AG10803 (cell line): ENCODE measurements around the gene PDE8B.
"Not testable (repeated sequence)": the region's sequence is repeated elsewhere in the genome, so short reads cannot be mapped to it uniquely, and the experiment has no call there.

ENCODE experiments used
- DNase-seq: peaks from one replicate; pipeline ENCODE4 v3.0.0; 2010; ENCODE audit warnings: low read depth
- H3K4me3 ChIP-seq: 2 replicates; pipeline ENCODE4 v1.5.1; 2011; ENCODE audit warnings: mild to moderate bottlenecking, low read length, control low read depth
- TF ChIP-seq, protein P1 (sequence below): conservative IDR thresholded peaks from 2 replicates; pipeline ENCODE4 v1.5.1; 2011; ENCODE audit warnings: mild to moderate bottlenecking, low read length, control low read depth, inconsistent platforms

The PDE8B gene

DNA sequence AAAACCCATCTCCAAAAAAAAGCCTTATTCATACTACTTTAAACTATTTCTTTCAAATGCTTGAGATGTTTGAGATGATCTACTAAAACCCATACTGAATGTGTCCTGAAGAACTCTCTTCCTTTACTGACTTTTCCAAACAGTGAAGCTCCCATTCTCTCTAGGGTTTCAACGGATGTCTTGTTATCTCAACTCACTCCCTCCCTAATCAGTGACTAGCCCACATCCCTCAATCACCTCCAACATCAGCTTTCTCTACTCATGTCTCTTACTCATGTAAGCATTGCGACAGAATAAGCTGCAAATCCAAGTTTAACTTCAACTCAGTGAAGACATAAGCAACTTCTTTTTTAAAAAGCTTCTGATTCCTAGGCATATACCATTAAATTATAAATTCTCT is 239.5 kb downstream of the PDE8B start:
- TF ChIP-seq, protein P1, sequence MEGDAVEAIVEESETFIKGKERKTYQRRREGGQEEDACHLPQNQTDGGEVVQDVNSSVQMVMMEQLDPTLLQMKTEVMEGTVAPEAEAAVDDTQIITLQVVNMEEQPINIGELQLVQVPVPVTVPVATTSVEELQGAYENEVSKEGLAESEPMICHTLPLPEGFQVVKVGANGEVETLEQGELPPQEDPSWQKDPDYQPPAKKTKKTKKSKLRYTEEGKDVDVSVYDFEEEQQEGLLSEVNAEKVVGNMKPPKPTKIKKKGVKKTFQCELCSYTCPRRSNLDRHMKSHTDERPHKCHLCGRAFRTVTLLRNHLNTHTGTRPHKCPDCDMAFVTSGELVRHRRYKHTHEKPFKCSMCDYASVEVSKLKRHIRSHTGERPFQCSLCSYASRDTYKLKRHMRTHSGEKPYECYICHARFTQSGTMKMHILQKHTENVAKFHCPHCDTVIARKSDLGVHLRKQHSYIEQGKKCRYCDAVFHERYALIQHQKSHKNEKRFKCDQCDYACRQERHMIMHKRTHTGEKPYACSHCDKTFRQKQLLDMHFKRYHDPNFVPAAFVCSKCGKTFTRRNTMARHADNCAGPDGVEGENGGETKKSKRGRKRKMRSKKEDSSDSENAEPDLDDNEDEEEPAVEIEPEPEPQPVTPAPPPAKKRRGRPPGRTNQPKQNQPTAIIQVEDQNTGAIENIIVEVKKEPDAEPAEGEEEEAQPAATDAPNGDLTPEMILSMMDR, result no peak
- no peak overlapping the region for H3K4me3 ChIP-seq
- DNase-seq, result peak; percentile 20

- H3K4me3 ChIP-seq, result no peak overlapping the region
- TF ChIP-seq, protein P1, result no peak
- peak; percentile 28 for DNase-seq
These were observed 241.9 kb downstream of the PDE8B start for GRCh38 chr5:77452351-77452750.

DNA sequence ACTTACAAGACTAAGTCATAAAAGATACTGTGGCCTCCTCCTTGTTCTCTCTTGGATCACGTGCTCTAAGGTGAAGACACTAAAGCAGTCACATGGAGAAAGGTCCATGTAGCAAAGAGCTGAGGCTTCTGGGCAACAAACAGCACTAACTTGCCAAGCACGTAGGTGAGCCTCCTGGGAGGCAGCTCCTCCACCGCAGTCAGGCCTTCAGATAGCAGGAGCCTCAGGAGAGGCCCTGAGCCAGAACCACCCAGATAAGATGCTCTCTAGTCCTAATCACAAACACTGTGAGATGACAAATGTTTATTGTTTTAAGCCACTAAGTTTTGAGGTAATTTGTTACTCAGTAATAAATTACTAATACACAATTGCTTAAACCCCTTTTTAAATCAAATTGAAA is 243.6 kb downstream of the PDE8B start:
- no peak for DNase-seq

DNA sequence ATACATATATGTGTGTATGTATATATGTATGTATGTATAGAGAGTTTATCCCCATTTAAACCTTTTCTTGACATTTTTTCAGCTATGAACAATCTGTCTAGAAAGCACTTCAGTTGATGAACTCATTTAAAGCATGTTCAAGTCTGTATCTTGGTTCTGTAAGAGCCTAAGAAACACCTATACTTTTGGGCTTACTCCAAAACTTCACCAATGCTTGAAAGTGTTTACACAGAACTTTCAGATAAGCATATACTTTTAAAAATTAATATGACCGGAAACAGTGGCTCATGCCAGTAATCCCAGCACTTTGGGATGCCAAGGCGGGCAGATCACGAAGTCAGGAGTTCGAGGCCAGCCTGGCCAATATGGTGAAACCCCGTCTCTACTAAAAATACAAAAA is 250.8 kb downstream of the PDE8B start:
- TF ChIP-seq, protein P1, result no peak
- H3K4me3 ChIP-seq, result no peak overlapping the region
- no peak for DNase-seq

More for the DNA sequence above, 243.6 kb downstream of the PDE8B start:
- H3K4me3 ChIP-seq, result no peak overlapping the region
- TF ChIP-seq, protein P1, result no peak

DNA sequence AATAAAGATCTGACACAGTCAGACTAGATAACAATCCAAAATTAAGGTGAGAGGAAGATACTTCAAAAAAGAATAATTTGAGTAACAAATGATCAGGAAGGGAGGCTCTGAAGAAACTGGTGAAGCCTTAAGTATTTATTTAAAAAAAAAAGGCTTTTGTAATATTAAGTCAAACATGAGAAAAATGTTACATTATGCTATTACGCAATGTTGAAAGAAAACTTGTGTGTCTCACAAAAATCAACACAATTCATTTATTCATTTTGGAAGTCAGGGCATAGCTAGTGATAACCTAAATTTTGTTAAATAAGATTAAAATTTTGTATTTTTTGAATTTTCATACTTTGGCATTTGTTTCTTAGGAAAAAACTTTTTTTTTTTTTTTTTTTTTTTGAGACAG is 253.4 kb downstream of the PDE8B start:
- TF ChIP-seq, protein P1, result no peak
- H3K4me3 ChIP-seq, result no peak overlapping the region
- peak; percentile 54 for DNase-seq

DNA sequence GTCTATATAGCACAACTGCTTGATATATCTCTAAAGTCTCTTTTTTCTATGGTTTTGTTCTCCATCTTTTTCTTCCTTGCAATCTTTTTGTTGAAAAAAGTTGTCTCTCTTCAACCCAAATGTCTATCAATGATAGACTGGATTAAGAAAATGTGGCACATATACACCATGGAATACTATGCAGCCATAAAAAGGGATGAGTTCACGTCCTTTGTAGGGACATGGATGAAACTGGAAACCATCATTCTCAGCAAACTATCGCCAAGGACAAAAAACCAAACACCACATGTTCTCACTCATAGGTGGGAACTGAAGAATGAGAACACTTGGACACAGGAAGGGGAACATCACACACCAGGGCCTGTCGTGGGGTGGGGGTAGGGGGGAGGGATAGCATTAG is 258.4 kb downstream of the PDE8B start:
- not testable (repeated sequence) for DNase-seq, H3K4me3 ChIP-seq

DNA sequence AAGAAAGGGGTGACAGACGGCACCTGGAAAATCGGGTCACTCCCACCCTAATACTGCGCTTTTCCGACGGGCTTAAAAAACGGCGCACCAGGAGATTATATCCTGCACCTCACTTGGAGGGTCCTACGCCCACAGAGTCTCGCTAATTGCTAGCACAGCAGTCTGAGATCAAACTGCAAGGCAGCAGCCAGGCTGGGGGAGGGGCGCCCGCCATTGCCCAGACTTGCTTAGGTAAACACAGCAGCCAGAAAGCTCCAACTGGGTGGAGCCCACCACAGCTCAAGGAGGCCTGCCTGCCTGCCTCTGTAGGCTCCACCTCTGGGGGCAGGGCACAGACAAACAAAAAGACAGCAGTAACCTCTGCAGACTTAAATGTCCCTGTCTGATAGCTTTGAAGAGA is 264.6 kb downstream of the PDE8B start:
- not testable (repeated sequence) for DNase-seq, H3K4me3 ChIP-seq
